BLaER1 treated with 17β-estradiol and CSF1 and Interleukin-3, amounts not matched to agents 10 nM and 100 nM (cell line): Measurements from ENCODE around the gene AFF3.

Source experiments
- H3K27ac ChIP-seq, 11 experiments: shearing (Covaris generic); formaldehyde crosslinking; 2 replicates each; pipeline ENCODE4 v1.8.1; 2022
- H3K27me3 ChIP-seq, 11 experiments: shearing (Covaris generic); formaldehyde crosslinking; 2 replicates each; pipeline ENCODE4 v1.8.1; 2022
- H3K36me3 ChIP-seq, 11 experiments: shearing (Covaris generic); formaldehyde crosslinking; 2 replicates each; pipeline ENCODE4 v1.8.1; 2022
- H3K4me1 ChIP-seq, 10 experiments: shearing (Covaris generic); formaldehyde crosslinking; 2 replicates each; pipeline ENCODE4 v1.8.1; 2022
- H3K4me2 ChIP-seq, 11 experiments: shearing (Covaris generic); formaldehyde crosslinking; 2 replicates each; pipeline ENCODE4 v1.8.1; 2022
- H3K4me3 ChIP-seq, 10 experiments: shearing (Covaris generic); formaldehyde crosslinking; 2 replicates each; pipeline ENCODE4 v1.8.1; 2022
- H3K9ac ChIP-seq, 11 experiments: shearing (Covaris generic); formaldehyde crosslinking; 2 replicates each; pipeline ENCODE4 v1.8.1; 2022
- H3K9me3 ChIP-seq, 11 experiments: shearing (Covaris generic); formaldehyde crosslinking; replicated peaks in 1 of 11; 2 replicates each; pipeline ENCODE4 v1.8.1; 2022
- H4K20me1 ChIP-seq, 11 experiments: shearing (Covaris generic); formaldehyde crosslinking; 2 replicates each; pipeline ENCODE4 v1.8.1; 2022
- Cebpa-rat ChIP-seq, 11 experiments: shearing (Covaris generic); IDR thresholded peaks; 2 replicates each; pipeline ENCODE4 v1.8.1; 2022

AFF3 gene

DNA sequence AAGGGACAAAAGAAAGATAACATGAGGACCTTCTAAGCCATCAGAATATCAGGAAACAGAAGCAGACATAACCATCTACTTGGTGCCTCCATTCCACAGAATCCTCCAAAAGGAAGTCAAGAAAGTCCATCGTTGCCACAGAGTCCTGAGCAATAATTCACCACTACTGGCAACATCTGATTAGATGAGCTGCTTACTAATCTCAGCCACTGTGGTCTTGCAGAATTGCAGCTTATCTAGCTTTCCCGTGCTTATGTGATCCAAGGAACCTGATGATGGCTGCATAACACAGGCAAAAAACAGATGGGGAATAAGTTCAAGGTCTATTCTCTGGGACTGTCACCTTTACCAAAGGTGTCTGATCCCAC lies 278.5 kb downstream of the AFF3 start:
- H3K9ac ChIP-seq, result no peak overlapping the region
- peaks cover 0 to 43% (median 0%) of the 10 kb centered on the region in 11 experiments; a peak in 6 of 22 replicates for H3K27me3 ChIP-seq

DNA sequence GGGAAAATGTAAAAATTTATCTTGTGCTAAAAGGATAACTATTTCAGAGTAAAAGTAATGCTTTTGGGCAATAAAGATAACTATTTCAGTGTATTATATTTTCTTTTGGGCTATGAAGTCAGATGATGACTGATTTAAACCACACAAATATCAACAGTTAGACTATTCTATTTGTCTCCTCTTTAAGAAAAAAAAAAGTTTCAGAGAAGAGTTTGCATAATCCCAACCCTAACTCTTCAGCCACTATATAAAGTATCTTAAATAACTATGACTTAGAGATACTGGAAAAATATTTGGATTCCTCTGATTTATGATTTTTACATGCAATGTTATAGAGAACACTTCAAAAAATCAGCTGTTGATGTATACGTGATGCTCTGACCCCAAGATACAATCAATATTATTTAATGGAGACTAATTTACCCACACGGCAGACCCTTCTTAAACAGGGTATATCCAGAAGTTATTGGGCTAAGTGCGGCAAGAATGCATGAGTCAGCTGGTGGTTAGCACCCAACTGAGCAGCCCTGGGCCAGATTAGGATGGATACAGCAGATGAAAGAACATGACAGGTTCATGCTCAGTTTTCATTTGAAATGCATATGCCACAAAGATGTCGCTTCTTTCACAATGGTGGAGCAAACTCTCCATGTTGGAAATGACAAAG lies 279.0 kb downstream of the AFF3 start:
- H3K9me3 ChIP-seq, result peaks cover 0 to 23% (median 6%) of the 10 kb centered on the region in 11 experiments; a peak in 7 of 22 replicates
- peak overlapping the region in 9 of 11 experiments; percentile 39 to 82 (median 75); a peak in 16 of 22 replicates for H3K4me2 ChIP-seq
- H3K36me3 ChIP-seq, result peaks cover 0 to 23% (median 0%) of the 10 kb centered on the region in 11 experiments; a peak in 2 of 22 replicates
- H3K4me3 ChIP-seq, result no peak overlapping the region
- no peak overlapping the region for H3K9ac ChIP-seq
- peaks cover 0 to 46% (median 0%) of the 10 kb centered on the region in 11 experiments; a peak in 6 of 22 replicates for H3K27me3 ChIP-seq
- H3K4me1 ChIP-seq, result peaks cover 35 to 81% (median 74%) of the 10 kb centered on the region in 10 experiments
- H4K20me1 ChIP-seq, result peaks cover 0 to 44% (median 0%) of the 10 kb centered on the region in 11 experiments; a peak in 7 of 22 replicates
- no peak overlapping the region for H3K27ac ChIP-seq
- no peak for TF ChIP-seq Cebpa-rat (IDR thresholded peaks at IDR 0.05)

More for the DNA sequence above, 278.5 kb downstream of the AFF3 start:
- Histone ChIP-seq H4K20me1 (peaks cover 0 to 44% (median 0%) of the 10 kb centered on the region in 11 experiments; a peak in 7 of 22 replicates), H3K9me3 (peaks cover 0 to 23% (median 6%) of the 10 kb centered on the region in 11 experiments; a peak in 7 of 22 replicates), H3K36me3 (peaks cover 0 to 23% (median 0%) of the 10 kb centered on the region in 11 experiments; a peak in 2 of 22 replicates), H3K4me3 (no peak overlapping the region), H3K4me1 (peaks cover 39 to 81% (median 75%) of the 10 kb centered on the region in 10 experiments), H3K4me2 (peak overlapping the region in 9 of 11 experiments; percentile 24 to 82 (median 69); a peak in 14 of 22 replicates), H3K27ac (no peak overlapping the region)
- TF ChIP-seq Cebpa-rat (IDR thresholded peaks at IDR 0.05), result no peak

DNA sequence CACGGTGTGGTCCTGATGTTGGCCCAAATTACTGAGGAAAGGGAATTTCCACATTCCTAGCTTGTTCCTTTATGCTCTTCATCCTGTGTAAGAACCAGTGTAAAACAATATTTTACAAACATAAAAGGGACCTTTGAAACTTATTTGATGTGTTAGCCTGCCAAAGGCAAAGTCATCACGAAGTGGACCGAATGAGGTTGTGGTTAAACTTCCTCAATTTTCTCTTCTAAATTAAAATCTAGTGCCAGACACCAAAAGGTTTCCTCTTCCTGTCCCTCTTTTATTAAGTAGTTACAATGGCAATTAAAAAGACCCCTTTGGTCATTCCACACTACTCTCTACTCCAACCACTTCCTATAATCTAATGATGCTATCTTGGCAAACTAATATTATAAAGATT lies 279.8 kb downstream of the AFF3 start:
- H3K4me1 ChIP-seq, result peaks cover 27 to 77% (median 67%) of the 10 kb centered on the region in 10 experiments
- H3K4me2 ChIP-seq, result peak overlapping the region; percentile 56 to 82 (median 75)
- peaks cover 0 to 21% (median 4%) of the 10 kb centered on the region in 11 experiments; a peak in 7 of 22 replicates for H3K9me3 ChIP-seq
- peaks cover 0 to 19% (median 0%) of the 10 kb centered on the region in 11 experiments; a peak in 2 of 22 replicates for H3K36me3 ChIP-seq
- H3K9ac ChIP-seq, result peak overlapping the region in 1 of 11 experiments; percentile 3; a peak in 1 of 22 replicates
- H4K20me1 ChIP-seq, result peaks cover 0 to 44% (median 0%) of the 10 kb centered on the region in 11 experiments; a peak in 7 of 22 replicates
- no peak for TF ChIP-seq Cebpa-rat (IDR thresholded peaks at IDR 0.05)
- peak overlapping the region in 6 of 11 experiments; percentile 2 to 43 (median 30); a peak in 7 of 22 replicates for H3K27ac ChIP-seq
- H3K27me3 ChIP-seq, result peaks cover 0 to 46% (median 0%) of the 10 kb centered on the region in 11 experiments; a peak in 6 of 22 replicates
- H3K4me3 ChIP-seq, result 0 out of 20 replicates have a peak overlapping the region, but pooled peaks of 1 of the 10 experiments have one; percentile 8

DNA sequence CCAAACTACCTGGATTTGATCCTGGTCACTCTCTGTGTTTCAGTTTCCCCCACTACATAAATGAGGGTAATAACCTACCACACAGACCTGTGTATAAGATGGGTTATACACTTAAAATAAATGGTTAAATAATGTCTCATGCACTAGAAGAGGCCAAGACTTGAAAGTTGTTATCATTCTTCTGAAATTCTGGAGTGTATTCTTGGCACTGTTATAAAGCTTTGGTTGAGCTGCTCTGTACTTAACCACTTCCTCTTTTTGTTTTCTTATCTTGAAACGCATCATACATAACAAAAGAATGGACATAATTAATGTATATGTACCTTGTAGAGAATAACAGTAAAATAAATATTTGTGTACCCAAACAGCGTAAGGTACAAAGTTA lies 281.0 kb downstream of the AFF3 start:
- H3K9ac ChIP-seq, result no peak overlapping the region
- peaks cover 0 to 16% (median under 1%) of the 10 kb centered on the region in 11 experiments; a peak in 6 of 22 replicates for H3K9me3 ChIP-seq
- H3K4me3 ChIP-seq, result no peak overlapping the region; a peak in 1 of 20 replicates
- peaks cover 0 to 44% (median 0%) of the 10 kb centered on the region in 11 experiments; a peak in 7 of 22 replicates for H4K20me1 ChIP-seq
- H3K36me3 ChIP-seq, result peaks cover 0 to 15% (median 0%) of the 10 kb centered on the region in 11 experiments; a peak in 2 of 22 replicates
- H3K4me1 ChIP-seq, result peaks cover 23 to 75% (median 64%) of the 10 kb centered on the region in 10 experiments
- H3K27me3 ChIP-seq, result peaks cover 0 to 46% (median 0%) of the 10 kb centered on the region in 11 experiments; a peak in 6 of 22 replicates
- peak overlapping the region; percentile 56 to 82 (median 75); a peak in 21 of 22 replicates for H3K4me2 ChIP-seq
- no peak for TF ChIP-seq Cebpa-rat (IDR thresholded peaks at IDR 0.05)
- peak overlapping the region in 6 of 11 experiments; percentile 2 to 43 (median 15); a peak in 6 of 22 replicates for H3K27ac ChIP-seq

- Histone ChIP-seq H3K4me1 (peaks cover 23 to 75% (median 64%) of the 10 kb centered on the region in 10 experiments), H3K36me3 (peaks cover 0 to 10% (median 0%) of the 10 kb centered on the region in 11 experiments; a peak in 3 of 22 replicates), H4K20me1 (peaks cover 0 to 44% (median 0%) of the 10 kb centered on the region in 11 experiments; a peak in 7 of 22 replicates), H3K27me3 (peaks cover 0 to 41% (median 0%) of the 10 kb centered on the region in 11 experiments; a peak in 6 of 22 replicates), H3K4me3 (no peak overlapping the region; a peak in 1 of 20 replicates), H3K27ac (peak overlapping the region in 6 of 11 experiments; percentile 2 to 42 (median 14); a peak in 6 of 22 replicates), H3K9ac (no peak overlapping the region), H3K4me2 (peak overlapping the region; percentile 2 to 82 (median 70); a peak in 21 of 22 replicates), H3K9me3 (peaks cover 0 to 16% (median 5%) of the 10 kb centered on the region in 11 experiments; a peak in 6 of 22 replicates)
- no peak for TF ChIP-seq Cebpa-rat (IDR thresholded peaks at IDR 0.05)
Observed at GRCh38 chr2:99860720-99861375, 281.5 kb downstream of the AFF3 start.

DNA sequence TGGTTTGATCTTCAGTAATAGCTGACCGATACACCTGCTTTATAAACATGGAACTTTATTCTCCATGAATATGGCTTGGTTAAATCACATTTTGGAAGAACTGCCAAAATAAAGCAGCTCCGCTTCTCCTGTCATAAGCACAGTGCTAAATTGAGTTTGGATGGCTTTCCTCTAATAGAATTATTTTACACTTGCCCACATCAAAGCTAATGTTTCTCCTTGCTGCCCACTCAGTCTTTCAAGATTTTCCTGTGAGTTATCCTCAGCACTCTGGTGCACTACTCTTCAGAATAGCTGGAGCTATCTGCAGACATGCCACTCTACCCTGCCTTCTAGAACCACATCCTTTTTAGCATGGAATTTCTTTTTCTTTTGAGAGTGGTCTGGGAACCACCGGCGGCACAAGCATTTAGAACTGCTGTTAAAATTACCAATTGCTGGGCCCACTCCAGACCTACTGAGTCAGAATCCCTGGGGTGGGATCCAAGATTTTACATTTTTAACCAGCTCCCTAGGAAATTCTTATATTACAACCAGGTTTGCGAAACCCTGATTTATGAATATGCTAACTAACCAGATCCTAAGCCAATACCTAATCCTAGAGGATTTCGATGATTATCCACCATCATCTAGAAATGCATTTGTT lies 283.3 kb downstream of the AFF3 start:
- H3K4me2 ChIP-seq, result peak overlapping the region in 9 of 11 experiments; percentile 27 to 82 (median 75); a peak in 17 of 22 replicates
- no peak overlapping the region for H3K9ac ChIP-seq
- H3K27ac ChIP-seq, result no peak overlapping the region
- H3K4me3 ChIP-seq, result no peak overlapping the region
- no peak for TF ChIP-seq Cebpa-rat (IDR thresholded peaks at IDR 0.05)
- H3K27me3 ChIP-seq, result peaks cover 0 to 23% (median 0%) of the 10 kb centered on the region in 11 experiments; a peak in 5 of 22 replicates
- H4K20me1 ChIP-seq, result peaks cover 0 to 32% (median 0%) of the 10 kb centered on the region in 11 experiments; a peak in 7 of 22 replicates
- peaks cover 0 to 5% (median 0%) of the 10 kb centered on the region in 11 experiments; a peak in 1 of 22 replicates for H3K36me3 ChIP-seq
- H3K4me1 ChIP-seq, result peaks cover 23 to 64% (median 57%) of the 10 kb centered on the region in 10 experiments
- peaks cover 0 to 23% (median 12%) of the 10 kb centered on the region in 11 experiments; a peak in 11 of 22 replicates for H3K9me3 ChIP-seq

DNA sequence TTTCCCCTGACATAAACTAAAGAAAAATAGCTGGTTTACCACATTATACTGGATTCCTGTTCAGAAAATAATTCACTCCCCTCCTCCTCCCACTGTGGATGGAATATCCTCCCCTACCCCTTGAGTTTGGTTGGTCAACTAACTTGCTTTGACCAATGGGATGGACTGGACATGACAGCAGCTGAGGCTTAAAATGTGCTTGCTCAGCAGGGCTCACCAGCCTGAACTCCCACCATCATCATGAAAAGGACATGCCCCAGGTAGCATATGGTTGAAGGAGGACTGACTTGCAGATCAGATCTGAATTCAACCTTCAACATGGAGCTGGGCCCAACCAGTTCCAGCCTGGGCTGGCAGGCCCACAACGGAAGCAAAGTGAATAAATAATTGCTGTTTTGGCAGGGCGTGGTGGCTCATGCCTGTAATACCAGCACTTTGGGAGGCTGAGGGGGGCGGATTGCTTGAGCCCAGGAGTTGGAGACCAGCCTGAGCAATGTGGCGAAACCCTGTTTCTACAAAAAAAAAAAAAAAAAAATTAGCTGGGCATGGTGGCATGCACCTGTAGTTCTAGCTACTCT lies 284.4 kb downstream of the AFF3 start:
- H3K9ac ChIP-seq, result no peak overlapping the region
- H3K4me3 ChIP-seq, result no peak overlapping the region
- peaks cover 0 to 17% (median 0%) of the 10 kb centered on the region in 11 experiments; a peak in 4 of 22 replicates for H3K27me3 ChIP-seq
- no peak overlapping the region for H3K27ac ChIP-seq
- H3K4me1 ChIP-seq, result peaks cover 22 to 52% (median 46%) of the 10 kb centered on the region in 10 experiments
- peak overlapping the region in 4 of 11 experiments; percentile 56 to 82 (median 78); a peak in 4 of 22 replicates for H3K4me2 ChIP-seq
- H3K9me3 ChIP-seq, result peaks cover 0 to 23% (median 11%) of the 10 kb centered on the region in 11 experiments; a peak in 11 of 22 replicates
- peaks cover 0 to 5% (median 0%) of the 10 kb centered on the region in 11 experiments; a peak in 1 of 22 replicates for H3K36me3 ChIP-seq
- TF ChIP-seq Cebpa-rat (IDR thresholded peaks at IDR 0.05), result no peak
- peaks cover 0 to 21% (median 0%) of the 10 kb centered on the region in 11 experiments; a peak in 6 of 22 replicates for H4K20me1 ChIP-seq
